BJ (cell line): ENCODE data around the gene PADI2. TPM values are rescaled to one million over a fixed set of nuclear protein-coding genes. Genes with fewer than 3 reads are reported as not detected.

Experiments
- CTCF ChIA-PET: fragments of 350-600 bp; formaldehyde crosslinking; extraction: SDS; loops from one replicate; lab custom pipeline; 2021; ENCODE audit warnings: antibody characterized with exemption, inconsistent platforms; lab: Yijun Ruan, JAX
- POLR2A ChIA-PET: fragments of 300-600 bp; sonication (Branson Sonifier 250); formaldehyde crosslinking; extraction: SDS; loops from one replicate; lab custom pipeline; 2021; ENCODE audit warnings: antibody characterized with exemption; lab: Charles Lee
- DNase-seq: peaks from one replicate; pipeline ENCODE4 v3.0.0-alpha.2; 2011; ENCODE audit warnings: low read depth
- H3K27me3 ChIP-seq: 2 replicates; pipeline ENCODE4 v1.6.0; 2011; ENCODE audit warnings: low read length; ENCODE audit not compliant: control insufficient read depth, insufficient read depth
- H3K36me3 ChIP-seq: 2 replicates; pipeline ENCODE4 v1.5.1; 2011; ENCODE audit warnings: low read length; ENCODE audit not compliant: control insufficient read depth, insufficient read depth
- H3K4me3 ChIP-seq: 2 replicates; pipeline ENCODE4 v1.5.1; 2011; ENCODE audit warnings: low read depth, mild to moderate bottlenecking, control low read depth, low read length
- polyA plus RNA-seq: library from polyadenylated mRNA; depleted of rRNA; stranded (reverse); fragments of >200 nt; gene quantifications from 2 replicates; pipeline ENCODE4 v1.2.3, GENCODE V29; 2011
- TF ChIP-seq, protein P1 (sequence below): IDR thresholded peaks from 2 replicates; pipeline ENCODE4 v1.5.1; 2011; ENCODE audit warnings: low read depth, mild to moderate bottlenecking, control low read depth, inconsistent platforms, low read length, moderate library complexity; ENCODE audit not compliant: insufficient read depth

Gene PADI2
- polyA plus RNA-seq, 1 experiment = 0.15 TPM

DNA sequence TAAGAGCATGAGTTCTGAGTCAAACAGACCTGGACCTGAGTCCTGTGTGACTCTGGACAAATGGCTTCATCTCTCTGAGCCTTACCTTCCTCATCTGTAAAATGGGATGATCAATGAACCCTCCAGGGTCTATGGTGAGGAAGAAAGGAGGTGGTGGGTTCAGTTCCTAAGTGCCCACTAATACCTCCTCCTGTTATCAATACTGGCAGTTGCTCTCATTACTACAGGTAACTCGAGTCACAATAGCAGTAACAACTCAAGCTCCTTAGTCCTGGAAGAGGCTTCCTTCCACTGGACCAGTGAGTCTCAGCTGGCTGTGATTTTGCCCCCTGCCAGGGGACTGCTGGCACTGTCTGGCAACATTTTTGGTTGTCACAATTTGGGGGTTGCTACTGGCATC lies 2.6 kb downstream of the PADI2 start:
- ChIA-PET CTCF (interaction anchor here (16.8 kb wide), 1 partner anchor 120 kb away, joined by 347 read pairs; no protein-coding TSS in a partner anchor), POLR2A (no interaction called here)
- no peak for DNase-seq
- TF ChIP-seq, protein P1, sequence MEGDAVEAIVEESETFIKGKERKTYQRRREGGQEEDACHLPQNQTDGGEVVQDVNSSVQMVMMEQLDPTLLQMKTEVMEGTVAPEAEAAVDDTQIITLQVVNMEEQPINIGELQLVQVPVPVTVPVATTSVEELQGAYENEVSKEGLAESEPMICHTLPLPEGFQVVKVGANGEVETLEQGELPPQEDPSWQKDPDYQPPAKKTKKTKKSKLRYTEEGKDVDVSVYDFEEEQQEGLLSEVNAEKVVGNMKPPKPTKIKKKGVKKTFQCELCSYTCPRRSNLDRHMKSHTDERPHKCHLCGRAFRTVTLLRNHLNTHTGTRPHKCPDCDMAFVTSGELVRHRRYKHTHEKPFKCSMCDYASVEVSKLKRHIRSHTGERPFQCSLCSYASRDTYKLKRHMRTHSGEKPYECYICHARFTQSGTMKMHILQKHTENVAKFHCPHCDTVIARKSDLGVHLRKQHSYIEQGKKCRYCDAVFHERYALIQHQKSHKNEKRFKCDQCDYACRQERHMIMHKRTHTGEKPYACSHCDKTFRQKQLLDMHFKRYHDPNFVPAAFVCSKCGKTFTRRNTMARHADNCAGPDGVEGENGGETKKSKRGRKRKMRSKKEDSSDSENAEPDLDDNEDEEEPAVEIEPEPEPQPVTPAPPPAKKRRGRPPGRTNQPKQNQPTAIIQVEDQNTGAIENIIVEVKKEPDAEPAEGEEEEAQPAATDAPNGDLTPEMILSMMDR = no peak
- no peak overlapping the region for H3K4me3 ChIP-seq
- H3K36me3 ChIP-seq = no peaks in the 10 kb centered on the region
- peaks cover 30% of the 10 kb centered on the region for H3K27me3 ChIP-seq

DNA sequence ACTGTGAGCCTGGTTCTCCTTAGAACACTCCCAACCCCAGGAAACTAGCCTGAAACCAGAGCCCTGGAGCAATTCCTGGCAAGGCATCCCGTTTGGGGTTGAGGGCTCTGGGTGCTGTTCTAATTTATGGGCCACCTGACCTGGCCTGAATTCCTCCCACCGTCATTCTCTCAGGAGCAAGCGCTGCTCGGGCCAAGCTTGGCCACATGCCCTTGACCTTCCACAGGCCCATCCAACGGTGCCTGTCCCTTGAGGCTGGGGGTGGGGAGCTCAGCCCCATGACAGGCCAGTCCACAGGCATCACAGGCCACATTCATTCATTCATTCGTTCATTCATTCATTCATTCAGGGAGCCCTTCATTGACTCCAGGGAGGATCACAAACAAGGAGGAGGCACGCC lies 5.3 kb downstream of the PADI2 start:
- CTCF ChIA-PET = interaction anchor here (1.0 kb wide), 1 partner anchor 222 kb away, joined by 3 read pairs; no protein-coding TSS in a partner anchor
- H3K27me3 ChIP-seq = peaks cover 29% of the 10 kb centered on the region
- POLR2A ChIA-PET = no interaction called here

DNA sequence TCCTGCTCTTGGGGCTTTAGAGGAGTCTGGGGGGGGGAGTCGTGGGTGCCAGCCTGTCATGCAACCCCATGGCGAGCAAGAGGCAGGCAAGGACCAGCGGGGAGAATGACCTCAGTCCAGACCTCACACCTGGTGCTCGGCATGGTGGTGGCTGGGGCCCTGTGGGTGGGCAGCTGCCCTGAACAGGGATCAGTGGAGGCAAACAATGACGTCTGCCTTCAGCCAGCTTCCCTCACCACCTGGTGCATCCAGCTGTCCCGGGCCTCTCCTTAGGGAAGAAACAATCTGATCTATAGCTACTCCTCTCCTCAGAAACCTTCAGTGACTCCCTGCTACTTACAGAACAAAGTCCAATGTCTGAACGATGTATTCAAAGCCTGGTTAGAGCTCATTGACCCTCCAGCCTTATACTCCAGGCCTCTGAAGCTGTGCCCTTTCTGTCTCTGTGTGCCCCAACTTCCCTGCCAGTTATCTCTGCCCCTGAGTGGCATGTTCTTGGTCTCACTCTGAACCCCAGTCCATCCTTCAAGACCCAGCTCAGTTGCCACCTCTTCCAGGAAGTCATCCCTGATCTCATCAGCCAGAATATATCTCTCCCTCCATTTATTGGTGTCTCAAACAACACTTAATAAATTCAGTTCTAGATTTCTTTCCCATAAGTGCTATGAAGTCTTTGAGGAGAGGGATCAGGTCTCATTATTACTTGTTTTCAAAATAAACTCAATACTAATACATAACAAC lies 6.6 kb downstream of the PADI2 start:
- CTCF ChIA-PET = interaction anchor here (0.9 kb wide), 1 partner anchor 294 kb away, joined by 3 read pairs; no protein-coding TSS in a partner anchor
- H3K4me3 ChIP-seq = no peak overlapping the region
- no peaks in the 10 kb centered on the region for H3K36me3 ChIP-seq
- DNase-seq = no peak
- H3K27me3 ChIP-seq = peaks cover 17% of the 10 kb centered on the region
- TF ChIP-seq, protein P1 = no peak
- POLR2A ChIA-PET = no interaction called here

More for the DNA sequence above, 5.3 kb downstream of the PADI2 start:
- no peak overlapping the region for H3K4me3 ChIP-seq
- no peak for DNase-seq
- TF ChIP-seq, protein P1 = no peak
- no peaks in the 10 kb centered on the region for H3K36me3 ChIP-seq

DNA sequence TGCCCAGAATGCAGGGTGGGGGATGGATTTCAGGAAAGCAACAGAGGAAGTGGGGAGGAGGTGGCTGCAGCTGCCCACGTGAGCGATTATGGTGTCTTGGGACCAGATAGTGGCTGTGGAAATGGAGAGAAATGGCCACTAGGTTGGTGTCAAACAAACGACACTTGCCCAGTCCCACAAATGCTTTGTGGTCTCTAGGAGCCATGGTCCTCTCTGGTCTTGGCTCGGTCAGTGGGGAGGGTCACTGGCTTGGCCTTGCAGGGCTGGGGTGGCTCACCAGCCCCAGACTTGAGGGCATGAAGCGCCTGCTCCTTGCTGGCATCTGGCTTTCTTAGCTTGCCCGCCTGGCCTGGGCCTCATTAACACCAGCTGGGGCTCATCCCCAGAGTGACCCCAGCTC lies 7.2 kb downstream of the PADI2 start:
- ChIA-PET POLR2A (no interaction called here), CTCF (interaction anchor here (0.9 to 1.0 kb wide), 2 partner anchors 12 to 295 kb away, joined by 3 read pairs; no protein-coding TSS in a partner anchor)
- H3K27me3 ChIP-seq = peaks cover 14% of the 10 kb centered on the region
- no peak for DNase-seq
- H3K4me3 ChIP-seq = no peak overlapping the region
- H3K36me3 ChIP-seq = no peaks in the 10 kb centered on the region
- TF ChIP-seq, protein P1 = no peak

DNA sequence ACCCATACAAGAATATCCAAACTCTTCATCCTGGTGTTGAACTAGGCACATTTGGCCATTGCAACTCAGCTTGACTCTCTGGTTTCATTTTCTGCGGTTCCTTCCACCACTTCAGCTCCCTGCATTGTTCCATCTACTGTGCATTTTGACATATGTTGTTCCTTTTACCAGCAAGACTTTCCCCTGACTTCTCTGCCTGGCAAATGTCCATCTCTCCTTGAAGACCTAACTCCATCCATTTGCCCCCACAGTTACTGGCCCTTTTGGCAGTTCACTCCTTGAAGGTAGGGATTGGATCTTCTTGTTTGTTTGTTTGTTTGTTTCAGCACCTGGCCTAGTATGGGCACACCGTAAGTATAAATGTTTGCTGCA lies 8.7 kb downstream of the PADI2 start:
- POLR2A ChIA-PET = no interaction called here
- Histone ChIP-seq H3K4me3 (no peak overlapping the region), H3K36me3 (no peaks in the 10 kb centered on the region), H3K27me3 (peaks cover 9% of the 10 kb centered on the region)
- CTCF ChIA-PET = no interaction called here
- TF ChIP-seq, protein P1 = no peak
- DNase-seq = no peak
